Osteoblast (primary cell): Measurements from ENCODE around the gene ARHGAP29. TPM values are rescaled to one million over a fixed set of nuclear protein-coding genes. Genes with fewer than 3 reads are reported as not detected.

Experiments
- DNase-seq: peaks from one replicate; pipeline ENCODE4 v3.0.0; 2011; ENCODE audit warnings: low spot score, mixed read lengths; ENCODE audit not compliant: insufficient read length; ENCODE audit errors: missing footprints
- H2AFZ ChIP-seq: 2 replicates; pipeline ENCODE4 v1.6.0; 2011; ENCODE audit warnings: mild to moderate bottlenecking, low read length
- H3K27ac ChIP-seq: 2 replicates; pipeline ENCODE4 v1.5.1; 2011; ENCODE audit warnings: mild to moderate bottlenecking, low read depth, low read length, moderate library complexity
- H3K27me3 ChIP-seq: 2 replicates; pipeline ENCODE4 v1.6.0; 2012; ENCODE audit warnings: mild to moderate bottlenecking, control low read depth, inconsistent platforms, low read length, moderate library complexity; ENCODE audit not compliant: insufficient read depth
- H3K36me3 ChIP-seq: 2 replicates; pipeline ENCODE4 v1.5.1; 2011; ENCODE audit warnings: mild to moderate bottlenecking, low read length, control low read depth, moderate library complexity; ENCODE audit not compliant: insufficient read depth
- H3K4me1 ChIP-seq: 2 replicates; pipeline ENCODE4 v1.5.1; 2011; ENCODE audit warnings: mild to moderate bottlenecking, low read length, control low read depth, moderate library complexity; ENCODE audit not compliant: insufficient read depth
- H3K4me2 ChIP-seq: 2 replicates; pipeline ENCODE4 v1.6.0; 2011; ENCODE audit warnings: mild to moderate bottlenecking, low read length; ENCODE audit not compliant: insufficient read depth
- H3K4me3 ChIP-seq: fragments of 200-600 bp; sonication (generic); 3 replicates; pipeline ENCODE4 v1.5.1; 2012; ENCODE audit warnings: mild to moderate bottlenecking, low read length, inconsistent platforms; ENCODE audit not compliant: insufficient read depth
- H3K79me2 ChIP-seq: 2 replicates; pipeline ENCODE4 v1.6.0; 2012; ENCODE audit warnings: mild to moderate bottlenecking, low read length, control low read depth, inconsistent platforms; ENCODE audit not compliant: insufficient read depth
- H3K9me3 ChIP-seq: 2 replicates; pipeline ENCODE4 v1.5.1; 2011; ENCODE audit warnings: low read depth, low read length, control low read depth
- H4K20me1 ChIP-seq: 2 replicates; pipeline ENCODE4 v1.6.0; 2012; ENCODE audit warnings: mild to moderate bottlenecking, low read length, control low read depth; ENCODE audit not compliant: insufficient read depth
- CTCF ChIP-seq: IDR thresholded peaks from 2 replicates; pipeline ENCODE4 v1.5.1; 2011; ENCODE audit warnings: mild to moderate bottlenecking, low read depth, low read length, moderate library complexity; ENCODE audit errors: extremely low read depth
- total RNA-seq: library from RNA; depleted of rRNA; stranded (reverse); fragments of >200 nt; gene quantifications from 2 replicates; pipeline ENCODE4 v1.2.3, GENCODE V29; 2012

ARHGAP29 gene
- total RNA-seq, 1 donor: 17.0 TPM

DNA sequence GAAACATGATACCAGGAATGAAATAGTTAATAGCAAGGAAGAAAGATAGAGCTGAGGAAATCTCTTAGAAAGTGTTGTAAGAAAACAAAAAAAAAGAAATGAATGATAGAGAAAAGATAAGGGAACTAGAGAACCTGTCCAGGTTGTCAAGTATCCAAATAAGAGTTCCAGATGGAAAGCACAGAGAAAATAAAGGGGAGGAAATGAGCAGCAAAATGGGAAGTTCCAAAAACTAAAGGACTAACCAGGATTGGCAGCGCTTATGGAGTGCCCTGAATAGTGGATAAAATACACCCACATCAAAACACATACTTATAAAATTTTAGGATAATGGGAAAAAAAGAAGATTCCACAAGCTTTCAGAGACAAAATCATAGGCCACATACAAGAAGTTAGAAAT is 55.2 kb downstream of the ARHGAP29 start:
- H3K4me1 ChIP-seq: no peaks in the 10 kb centered on the region
- H3K4me3 ChIP-seq: no peak overlapping the region
- H3K36me3 ChIP-seq: peaks cover 91% of the 10 kb centered on the region
- H3K27ac ChIP-seq: no peak overlapping the region
- H3K4me2 ChIP-seq: no peak overlapping the region
- peaks cover 11% of the 10 kb centered on the region for H3K79me2 ChIP-seq
- no peaks in the 10 kb centered on the region for H3K27me3 ChIP-seq
- H4K20me1 ChIP-seq: no peaks in the 10 kb centered on the region
- no peak for TF ChIP-seq CTCF
- H3K9me3 ChIP-seq: no peaks in the 10 kb centered on the region
- DNase-seq: no peak
- H2AFZ ChIP-seq: no peak overlapping the region

DNA sequence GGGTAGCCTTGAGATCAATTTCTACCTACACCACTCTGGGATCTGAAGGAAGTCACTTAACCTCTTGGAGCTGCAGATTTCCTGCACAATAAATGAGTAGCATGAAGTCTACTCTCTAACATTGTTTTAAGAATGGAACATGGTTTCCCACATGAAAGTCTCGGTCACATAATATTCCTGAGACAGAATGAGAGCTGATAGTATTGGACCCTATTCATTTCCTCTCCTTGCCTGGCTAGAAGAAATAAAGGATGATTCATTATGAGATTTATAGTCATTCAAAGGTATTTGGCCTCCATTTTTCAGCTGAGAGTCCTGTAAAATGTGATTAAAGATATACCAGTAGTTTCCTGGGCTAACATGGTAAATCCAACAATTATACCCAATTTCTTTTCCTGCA is 56.7 kb downstream of the ARHGAP29 start:
- H3K79me2 ChIP-seq: peaks cover 12% of the 10 kb centered on the region
- no peaks in the 10 kb centered on the region for H4K20me1 ChIP-seq
- no peaks in the 10 kb centered on the region for H3K4me1 ChIP-seq
- no peak overlapping the region for H3K4me3 ChIP-seq
- H3K27me3 ChIP-seq: no peaks in the 10 kb centered on the region
- H3K36me3 ChIP-seq: peaks cover 90% of the 10 kb centered on the region
- TF ChIP-seq CTCF: no peak
- H3K27ac ChIP-seq: no peak overlapping the region
- H3K4me2 ChIP-seq: no peak overlapping the region
- no peak for DNase-seq
- no peak overlapping the region for H2AFZ ChIP-seq
- no peaks in the 10 kb centered on the region for H3K9me3 ChIP-seq

GRCh38 chr1:94178901-94179300 is 58.5 kb downstream of the ARHGAP29 start:
- no peaks in the 10 kb centered on the region for H3K27me3 ChIP-seq
- peaks cover 87% of the 10 kb centered on the region for H3K36me3 ChIP-seq
- H4K20me1 ChIP-seq: no peaks in the 10 kb centered on the region
- no peaks in the 10 kb centered on the region for H3K4me1 ChIP-seq
- H3K79me2 ChIP-seq: peaks cover 13% of the 10 kb centered on the region
- no peaks in the 10 kb centered on the region for H3K9me3 ChIP-seq
- no peak overlapping the region for H3K4me2 ChIP-seq
- H2AFZ ChIP-seq: no peak overlapping the region
- no peak overlapping the region for H3K27ac ChIP-seq
- DNase-seq: no peak
- no peak overlapping the region for H3K4me3 ChIP-seq
- TF ChIP-seq CTCF: no peak

- H3K9me3 ChIP-seq: no peaks in the 10 kb centered on the region
- no peak overlapping the region for H3K27ac ChIP-seq
- no peak for TF ChIP-seq CTCF
- no peaks in the 10 kb centered on the region for H4K20me1 ChIP-seq
- no peaks in the 10 kb centered on the region for H3K27me3 ChIP-seq
- DNase-seq: no peak
- no peak overlapping the region for H2AFZ ChIP-seq
- peaks cover 38% of the 10 kb centered on the region for H3K36me3 ChIP-seq
- H3K4me1 ChIP-seq: no peaks in the 10 kb centered on the region
- H3K4me2 ChIP-seq: no peak overlapping the region
- H3K79me2 ChIP-seq: peaks cover 5% of the 10 kb centered on the region
- H3K4me3 ChIP-seq: no peak overlapping the region
Measured at GRCh38 chr1:94169126-94169525, 68.3 kb downstream of the ARHGAP29 start.
